MM.1S (cell line): ENCODE measurements around the gene JAM2.

Experiments
- EZH2 ChIP-seq: fragments of 300-600 bp; sonication (generic); optimal IDR thresholded peaks from 2 replicates; pipeline ENCODE3; 2017; ENCODE audit warnings: low read depth, mild to moderate bottlenecking, antibody characterized with exemption, low read length, mixed read lengths
- EZH2phosphoT487 ChIP-seq: fragments of 300-600 bp; sonication (generic); IDR thresholded peaks from 2 replicates; pipeline ENCODE4 v1.6.1; 2018; ENCODE audit warnings: antibody characterized with exemption, low read length
- TF ChIP-seq, protein P1 (sequence below): fragments of 300-600 bp; sonication (generic); IDR thresholded peaks from 2 replicates; pipeline ENCODE4 v1.5.1; 2016; ENCODE audit warnings: antibody characterized with exemption, low read length, mixed read lengths

- TF ChIP-seq, protein P1, sequence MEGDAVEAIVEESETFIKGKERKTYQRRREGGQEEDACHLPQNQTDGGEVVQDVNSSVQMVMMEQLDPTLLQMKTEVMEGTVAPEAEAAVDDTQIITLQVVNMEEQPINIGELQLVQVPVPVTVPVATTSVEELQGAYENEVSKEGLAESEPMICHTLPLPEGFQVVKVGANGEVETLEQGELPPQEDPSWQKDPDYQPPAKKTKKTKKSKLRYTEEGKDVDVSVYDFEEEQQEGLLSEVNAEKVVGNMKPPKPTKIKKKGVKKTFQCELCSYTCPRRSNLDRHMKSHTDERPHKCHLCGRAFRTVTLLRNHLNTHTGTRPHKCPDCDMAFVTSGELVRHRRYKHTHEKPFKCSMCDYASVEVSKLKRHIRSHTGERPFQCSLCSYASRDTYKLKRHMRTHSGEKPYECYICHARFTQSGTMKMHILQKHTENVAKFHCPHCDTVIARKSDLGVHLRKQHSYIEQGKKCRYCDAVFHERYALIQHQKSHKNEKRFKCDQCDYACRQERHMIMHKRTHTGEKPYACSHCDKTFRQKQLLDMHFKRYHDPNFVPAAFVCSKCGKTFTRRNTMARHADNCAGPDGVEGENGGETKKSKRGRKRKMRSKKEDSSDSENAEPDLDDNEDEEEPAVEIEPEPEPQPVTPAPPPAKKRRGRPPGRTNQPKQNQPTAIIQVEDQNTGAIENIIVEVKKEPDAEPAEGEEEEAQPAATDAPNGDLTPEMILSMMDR: no peak
- no peak for TF ChIP-seq EZH2phosphoT487
- no peak for TF ChIP-seq EZH2
These were observed 12.3 kb upstream of the JAM2 start for GRCh38 chr21:25626757-25627156.
